Lower lobe of right lung (tissue), 2 donors: ENCODE measurements around the gene NRBP1. TPM values are rescaled to one million over a fixed set of nuclear protein-coding genes. Genes with fewer than 3 reads are reported as not detected.

Experiments
- ATAC-seq, 2 donors: fragments of 200-7000 bp; cut with Tn5 transposase; one replicate each; pipeline ENCODE4 v1.9.1; 2020 to 2022; ENCODE audit warnings: mild to moderate bottlenecking in 2 of 2, moderate library complexity in 2 of 2
- DNase-seq: peaks from one replicate; pipeline ENCODE4 v3.0.0-alpha.2; 2020
- H3K27ac ChIP-seq: fragments of 200-600 bp; one replicate; pipeline ENCODE4 v1.8.0; 2022
- H3K27me3 ChIP-seq: fragments of 200-600 bp; one replicate; pipeline ENCODE4 v1.8.0; 2022; ENCODE audit warnings: low read depth
- H3K36me3 ChIP-seq: fragments of 200-600 bp; one replicate; pipeline ENCODE4 v1.8.0; 2022; ENCODE audit warnings: mild to moderate bottlenecking
- H3K4me1 ChIP-seq: fragments of 200-600 bp; one replicate; pipeline ENCODE4 v1.8.0; 2022
- H3K4me3 ChIP-seq: fragments of 200-600 bp; one replicate; pipeline ENCODE4 v1.8.0; 2022; ENCODE audit warnings: mild to moderate bottlenecking
- H3K9me3 ChIP-seq: fragments of 200-600 bp; one replicate; pipeline ENCODE4 v1.8.0; 2022
- intact Hi-C: fragments of 100-400 bp; cut with DNase I; formaldehyde crosslinking; loops from one replicate; pipeline ENCODE4 v1.11.0; 2022
- total RNA-seq: library from RNA; stranded (reverse); fragmentation: NEBNext Ultra II Directional; extraction: Animal tissue kit (Norgen Biotek cat#: 25700); gene quantifications from one replicate; pipeline ENCODE4 v1.2.1, GENCODE V29; 2021
- TF ChIP-seq, protein P1 (sequence below): fragments of 200-600 bp; IDR thresholded peaks from one replicate; pipeline ENCODE4 v1.8.0; 2022; ENCODE audit warnings: antibody characterized with exemption, mild to moderate bottlenecking
- donor health status: DM: no; HTN: yes; CAD: no; lungs with severe emphysema.

NRBP1 gene
- total RNA-seq, 1 donor from 2014 or later, result 66.5 TPM

GRCh38 chr2:27441958-27442919 lies 13.8 kb downstream of the NRBP1 start, which contains the start of gene KRTCAP3:
Gene KRTCAP3, plus strand, starts transcription at chr2:27442381. Its CDS starts 32 bp downstream, at chr2:27442413.
- H3K4me1 ChIP-seq, result no peaks in the 10 kb centered on the region
- peaks cover 66% of the 10 kb centered on the region for H3K36me3 ChIP-seq
- peak within 1 kb of the TSS; percentile 49 for H3K4me3 ChIP-seq
- ATAC-seq (peak; percentile 95 to 97), DNase-seq (peak; percentile 79)
- intact Hi-C loops, result no loop called here
- TF ChIP-seq, protein P1, sequence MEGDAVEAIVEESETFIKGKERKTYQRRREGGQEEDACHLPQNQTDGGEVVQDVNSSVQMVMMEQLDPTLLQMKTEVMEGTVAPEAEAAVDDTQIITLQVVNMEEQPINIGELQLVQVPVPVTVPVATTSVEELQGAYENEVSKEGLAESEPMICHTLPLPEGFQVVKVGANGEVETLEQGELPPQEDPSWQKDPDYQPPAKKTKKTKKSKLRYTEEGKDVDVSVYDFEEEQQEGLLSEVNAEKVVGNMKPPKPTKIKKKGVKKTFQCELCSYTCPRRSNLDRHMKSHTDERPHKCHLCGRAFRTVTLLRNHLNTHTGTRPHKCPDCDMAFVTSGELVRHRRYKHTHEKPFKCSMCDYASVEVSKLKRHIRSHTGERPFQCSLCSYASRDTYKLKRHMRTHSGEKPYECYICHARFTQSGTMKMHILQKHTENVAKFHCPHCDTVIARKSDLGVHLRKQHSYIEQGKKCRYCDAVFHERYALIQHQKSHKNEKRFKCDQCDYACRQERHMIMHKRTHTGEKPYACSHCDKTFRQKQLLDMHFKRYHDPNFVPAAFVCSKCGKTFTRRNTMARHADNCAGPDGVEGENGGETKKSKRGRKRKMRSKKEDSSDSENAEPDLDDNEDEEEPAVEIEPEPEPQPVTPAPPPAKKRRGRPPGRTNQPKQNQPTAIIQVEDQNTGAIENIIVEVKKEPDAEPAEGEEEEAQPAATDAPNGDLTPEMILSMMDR, result peak; percentile 30
- H3K9me3 ChIP-seq, result no peaks in the 10 kb centered on the region
- H3K27ac ChIP-seq, result peak within 1 kb of the TSS; percentile 53
- H3K27me3 ChIP-seq, result no peaks in the 10 kb centered on the region

- ATAC-seq (peak; percentile 20 to 22), DNase-seq (no peak)
- intact Hi-C loops, result no loop called here
- Histone ChIP-seq H3K36me3 (peaks cover 66% of the 10 kb centered on the region), H3K9me3 (no peaks in the 10 kb centered on the region), H3K4me1 (no peaks in the 10 kb centered on the region), H3K27ac (peak overlapping the region; percentile 53), H3K4me3 (peak overlapping the region; percentile 49), H3K27me3 (no peaks in the 10 kb centered on the region)
- TF ChIP-seq, protein P1, result no peak
Observed at GRCh38 chr2:27442920-27443282, 14.5 kb downstream of the NRBP1 start.

- ATAC-seq (no peak), DNase-seq (no peak)
- peaks cover 66% of the 10 kb centered on the region for H3K36me3 ChIP-seq
- no peaks in the 10 kb centered on the region for H3K27me3 ChIP-seq
- TF ChIP-seq, protein P1, result no peak
- intact Hi-C loops, result no loop called here
- H3K4me1 ChIP-seq, result no peaks in the 10 kb centered on the region
- H3K4me3 ChIP-seq, result no peak overlapping the region
- H3K27ac ChIP-seq, result peak overlapping the region; percentile 71
- no peaks in the 10 kb centered on the region for H3K9me3 ChIP-seq
Observed at GRCh38 chr2:27445155-27445554, 16.7 kb downstream of the NRBP1 start.

- TF ChIP-seq, protein P1, result no peak
- H3K4me1 ChIP-seq, result no peaks in the 10 kb centered on the region
- peaks cover 64% of the 10 kb centered on the region for H3K36me3 ChIP-seq
- intact Hi-C loops, result no loop called here
- no peaks in the 10 kb centered on the region for H3K9me3 ChIP-seq
- no peaks in the 10 kb centered on the region for H3K27me3 ChIP-seq
- H3K4me3 ChIP-seq, result no peak overlapping the region
- DNase-seq (no peak), ATAC-seq (no peak)
- H3K27ac ChIP-seq, result peak overlapping the region; percentile 71
Observed at GRCh38 chr2:27445615-27446014, 17.2 kb downstream of the NRBP1 start.

DNA sequence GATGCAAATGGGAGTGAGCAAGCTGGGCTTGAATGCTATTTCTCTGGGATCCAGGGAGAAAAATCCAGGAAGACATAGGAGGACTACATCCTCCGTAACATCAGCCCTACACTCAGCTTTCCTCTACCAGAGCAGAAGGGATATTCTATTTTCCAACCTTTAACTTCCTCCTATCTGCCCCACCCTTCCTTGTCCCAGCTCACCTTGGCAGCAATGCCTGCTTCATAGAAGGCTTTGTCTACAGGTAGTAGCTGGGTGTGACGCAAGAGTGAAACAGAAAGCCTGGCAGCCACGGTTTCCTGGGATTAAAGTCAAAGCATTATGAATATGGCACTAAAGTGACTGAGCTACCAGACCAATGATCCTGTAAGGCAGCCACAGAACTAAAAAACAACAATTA lies 17.6 kb downstream of the NRBP1 start:
- Histone ChIP-seq H3K27ac (peak overlapping the region; percentile 71), H3K36me3 (peaks cover 64% of the 10 kb centered on the region), H3K9me3 (no peaks in the 10 kb centered on the region), H3K4me3 (no peak overlapping the region), H3K27me3 (no peaks in the 10 kb centered on the region), H3K4me1 (no peaks in the 10 kb centered on the region)
- ATAC-seq, result peak; percentile 69 to 72
- intact Hi-C loops, result no loop called here
- TF ChIP-seq, protein P1, result no peak
- peak; percentile 78 for DNase-seq
